HG02970 (cell line): ENCODE results near the gene TRIO.

Experiments
- ATAC-seq: cut with Tn5 transposase; IDR thresholded peaks from one replicate; pipeline ENCODE4 v1.9.1; 2021; ENCODE audit warnings: mild to moderate bottlenecking, moderate library complexity, moderate number of reproducible peaks; ENCODE audit not compliant: unreplicated experiment, low FRiP score

The TRIO gene

DNA sequence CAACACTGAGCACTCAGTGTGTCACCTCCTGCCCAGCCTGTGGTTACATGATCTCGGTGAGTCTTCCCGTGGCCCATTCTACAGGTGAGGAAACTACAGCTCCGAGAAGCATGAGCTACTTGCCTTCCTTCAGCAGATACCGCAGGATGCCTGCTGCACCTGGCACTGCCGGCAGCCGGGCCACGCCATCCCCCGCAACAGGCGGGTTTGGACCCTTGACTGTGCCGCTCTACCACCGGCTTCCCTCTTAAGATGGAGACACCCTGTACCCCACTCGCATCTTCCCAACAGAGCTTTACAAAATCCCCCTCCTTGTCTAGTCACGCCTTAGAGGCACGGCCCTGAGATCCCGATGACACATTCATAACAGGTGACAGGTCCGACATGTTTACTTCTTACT, 363.5 kb downstream of the TRIO start:
- no peak for ATAC-seq

DNA sequence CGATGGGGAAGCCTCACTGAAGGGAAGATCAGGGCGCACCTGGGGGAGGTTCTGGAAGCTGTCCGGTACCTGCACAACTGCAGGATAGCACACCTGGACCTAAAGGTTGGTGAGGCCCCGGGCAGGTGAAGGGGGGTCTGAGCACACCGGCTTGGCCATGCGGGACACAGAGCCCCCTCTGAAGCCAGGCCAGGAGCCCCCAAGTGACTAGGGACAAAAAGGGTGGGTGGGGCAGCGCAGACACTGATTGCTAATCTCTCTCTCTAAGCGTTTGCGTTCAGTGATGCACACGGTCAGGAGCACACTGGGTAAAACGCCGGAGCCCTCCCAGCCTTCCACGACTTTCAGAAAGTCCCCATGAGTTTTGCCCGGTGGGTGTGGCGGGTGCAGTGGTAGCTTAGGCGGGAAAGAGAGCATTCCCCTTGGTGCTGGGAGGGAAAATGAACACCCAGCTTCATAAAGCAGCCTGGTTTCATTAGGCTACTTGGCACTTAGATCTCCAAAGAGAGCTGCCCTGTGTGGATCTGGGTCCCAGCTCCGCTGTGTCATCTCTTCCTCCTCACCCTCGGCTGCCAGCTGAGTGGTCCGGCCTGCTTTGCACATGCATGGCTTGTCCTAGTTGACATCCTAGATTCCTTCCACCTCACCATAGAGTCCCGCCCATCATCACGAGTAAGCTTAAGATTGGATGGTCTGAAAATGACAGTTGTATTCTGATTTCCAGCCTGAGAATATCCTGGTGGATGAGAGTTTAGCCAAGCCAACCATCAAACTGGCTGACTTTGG, 364.2 kb downstream of the TRIO start:
- no peak for ATAC-seq

DNA sequence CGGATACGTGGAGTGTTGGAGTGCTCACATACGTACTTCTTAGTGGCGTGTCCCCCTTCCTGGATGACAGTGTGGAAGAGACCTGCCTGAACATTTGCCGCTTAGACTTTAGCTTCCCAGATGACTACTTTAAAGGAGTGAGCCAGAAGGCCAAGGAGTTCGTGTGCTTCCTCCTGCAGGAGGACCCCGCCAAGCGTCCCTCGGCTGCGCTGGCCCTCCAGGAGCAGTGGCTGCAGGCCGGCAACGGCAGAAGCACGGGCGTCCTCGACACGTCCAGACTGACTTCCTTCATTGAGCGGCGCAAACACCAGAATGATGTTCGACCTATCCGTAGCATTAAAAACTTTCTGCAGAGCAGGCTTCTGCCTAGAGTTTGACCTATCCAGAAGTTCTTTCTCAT, 364.9 kb downstream of the TRIO start:
- ATAC-seq, result no peak

DNA sequence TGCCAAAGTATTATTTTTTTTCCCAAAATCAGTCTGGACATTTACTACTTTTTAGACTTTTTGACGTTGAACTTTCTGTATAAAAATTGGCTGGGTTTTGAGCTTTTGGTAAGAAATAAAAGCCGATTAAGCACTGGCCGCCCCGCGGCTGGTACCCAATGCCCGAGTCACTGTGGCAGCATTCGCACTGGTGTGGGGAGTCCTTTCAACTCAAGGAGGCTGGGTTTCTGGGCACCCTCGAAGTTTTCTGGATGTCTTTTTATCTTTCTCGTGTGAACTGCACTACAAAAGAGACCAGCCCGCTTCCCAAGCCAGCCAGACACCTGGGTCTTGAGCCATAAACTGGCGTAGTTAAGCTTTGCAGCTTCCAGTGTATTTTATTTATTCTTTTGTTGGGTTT, 366.4 kb downstream of the TRIO start:
- ATAC-seq, result no peak

DNA sequence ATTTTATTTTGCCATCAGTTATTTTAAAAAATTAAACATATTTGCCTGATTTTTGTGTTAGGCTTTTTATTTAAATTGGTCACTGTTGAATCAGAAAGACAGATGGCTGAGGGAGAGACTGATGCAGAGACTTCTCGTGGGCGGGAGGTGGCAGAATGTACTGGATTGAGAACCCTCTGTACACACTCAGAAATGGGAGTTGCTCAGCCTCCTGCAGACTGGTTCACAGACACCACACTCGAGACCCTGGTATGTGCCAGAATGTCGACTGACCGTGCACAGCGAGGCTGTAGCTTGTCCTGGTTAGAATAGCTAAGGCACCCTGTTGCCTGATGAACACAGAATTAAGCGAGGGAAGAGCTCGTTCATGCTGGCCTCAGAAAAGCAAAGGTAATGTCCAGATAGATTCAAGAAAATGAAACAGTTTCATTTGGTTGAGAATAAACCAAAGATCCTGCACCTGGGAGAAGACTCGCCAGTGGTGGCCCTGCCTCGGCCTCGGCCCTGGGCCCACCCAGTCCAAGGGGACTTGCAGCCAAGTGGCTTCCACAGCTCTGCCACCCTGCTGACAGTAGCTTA, 367.1 kb downstream of the TRIO start:
- no peak for ATAC-seq

DNA sequence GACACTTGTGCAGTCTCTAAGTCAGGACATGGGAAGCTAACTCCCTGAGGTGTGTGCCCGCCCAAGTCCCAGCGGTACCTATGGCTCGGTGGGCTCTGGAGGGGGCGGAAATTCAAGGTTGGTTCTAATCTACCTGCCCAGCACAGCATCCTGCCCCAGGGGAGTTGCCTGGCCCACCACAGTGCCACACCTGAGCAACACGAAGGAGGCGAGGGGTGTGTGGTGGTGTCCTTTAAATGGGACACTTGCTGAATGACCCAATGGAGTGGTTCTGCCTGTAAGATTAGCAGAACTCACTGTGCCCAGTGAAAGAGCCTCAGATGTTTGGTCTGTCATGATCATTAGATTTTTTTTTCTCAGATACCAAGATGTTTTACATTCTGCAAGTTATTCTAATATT, 367.7 kb downstream of the TRIO start:
- ATAC-seq, result no peak

DNA sequence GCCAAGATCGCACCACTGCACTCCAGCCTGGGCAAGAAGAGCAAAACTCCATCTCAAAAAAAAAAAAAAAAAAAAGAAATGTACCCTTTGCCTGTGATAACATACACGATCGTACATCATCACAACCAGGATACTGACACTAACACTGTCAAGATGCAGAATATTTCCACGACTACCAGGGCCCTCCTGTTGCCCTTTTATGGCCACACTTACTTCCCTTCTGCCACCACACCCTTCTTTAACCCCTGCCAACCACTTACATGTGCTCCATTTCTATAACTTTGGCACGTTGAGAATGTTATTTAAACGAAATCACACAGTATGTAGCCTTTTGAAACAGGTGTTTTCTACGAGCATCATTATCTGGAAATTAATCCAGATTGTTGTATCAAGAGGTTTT, 369.4 kb downstream of the TRIO start:
- ATAC-seq, result no peak

DNA sequence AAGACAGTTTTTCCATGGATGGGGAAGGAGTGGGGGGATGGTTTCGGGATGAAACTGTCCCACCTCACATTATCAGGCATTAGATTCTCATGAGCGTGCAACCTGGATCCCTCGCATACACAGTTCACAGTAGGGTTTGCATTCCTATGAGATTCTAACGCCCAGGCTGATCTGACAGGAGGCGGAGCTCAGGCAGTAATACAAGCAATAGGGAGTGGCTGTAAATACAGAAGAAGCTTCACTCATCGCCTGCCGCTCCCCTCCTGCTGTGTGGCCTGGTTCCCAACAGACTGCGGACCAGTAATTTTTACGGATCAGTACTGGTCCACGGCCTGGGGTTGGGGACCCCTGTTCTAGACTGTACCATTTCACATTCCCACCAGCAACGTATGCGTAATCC, 370.1 kb downstream of the TRIO start:
- no peak for ATAC-seq

DNA sequence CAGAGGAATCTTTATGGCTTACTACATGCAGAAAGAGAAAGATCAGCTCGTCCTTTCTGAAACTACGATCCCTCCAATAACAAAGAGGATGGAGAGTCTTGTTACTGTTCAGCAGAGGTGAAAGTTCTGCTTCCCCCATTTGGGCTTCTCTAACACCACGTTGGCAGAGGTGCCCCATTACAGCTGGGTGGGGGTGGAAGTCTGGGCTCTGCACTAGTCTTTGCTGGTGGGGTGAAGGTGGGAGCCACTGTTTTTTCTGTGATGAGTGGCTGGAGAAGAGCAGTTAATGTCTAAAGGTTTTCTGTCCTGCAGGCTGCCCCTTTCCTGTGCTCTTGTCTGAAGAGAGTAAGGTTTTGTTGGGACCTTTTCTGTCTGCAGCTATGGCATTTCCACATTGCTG, 373.8 kb downstream of the TRIO start:
- no peak for ATAC-seq

DNA sequence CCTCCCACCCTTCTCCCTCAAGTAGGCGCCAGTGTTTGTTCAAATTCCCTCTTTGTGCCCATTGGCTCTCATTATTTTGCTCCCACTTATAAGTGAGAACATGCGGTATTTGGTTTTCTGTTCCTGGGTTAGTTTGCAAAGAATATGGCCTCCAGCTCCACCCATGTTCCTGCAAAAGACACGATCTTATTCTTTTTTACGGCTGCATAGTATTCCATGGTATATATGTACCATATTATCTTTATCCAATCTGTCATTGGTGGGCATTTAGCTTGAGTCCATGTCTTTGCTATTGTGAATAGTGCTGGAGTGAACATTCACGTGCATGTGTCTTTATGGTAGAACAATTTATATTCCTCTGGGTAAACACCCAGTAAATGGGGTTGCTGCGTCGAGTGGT, 375.5 kb downstream of the TRIO start:
- no peak for ATAC-seq

DNA sequence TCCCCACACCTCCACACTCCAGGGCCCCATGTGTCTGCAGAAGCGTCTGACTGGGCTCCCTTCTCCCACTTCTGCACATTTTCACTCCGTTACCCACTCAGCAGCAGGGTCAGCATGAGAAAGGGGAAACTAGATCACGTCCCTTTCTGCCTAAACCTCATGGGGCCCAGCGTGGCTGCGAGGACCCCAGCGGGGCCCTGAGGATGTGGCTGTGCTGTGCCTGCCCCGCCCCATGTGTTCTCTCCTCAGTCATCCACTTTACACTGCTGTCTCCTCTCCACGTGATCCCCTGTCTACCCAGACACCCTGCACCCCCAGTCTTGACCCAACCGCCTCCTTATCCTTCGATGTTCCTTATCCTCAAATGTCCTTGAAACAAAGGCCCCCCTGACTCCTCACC, 378.6 kb downstream of the TRIO start:
- no peak for ATAC-seq

DNA sequence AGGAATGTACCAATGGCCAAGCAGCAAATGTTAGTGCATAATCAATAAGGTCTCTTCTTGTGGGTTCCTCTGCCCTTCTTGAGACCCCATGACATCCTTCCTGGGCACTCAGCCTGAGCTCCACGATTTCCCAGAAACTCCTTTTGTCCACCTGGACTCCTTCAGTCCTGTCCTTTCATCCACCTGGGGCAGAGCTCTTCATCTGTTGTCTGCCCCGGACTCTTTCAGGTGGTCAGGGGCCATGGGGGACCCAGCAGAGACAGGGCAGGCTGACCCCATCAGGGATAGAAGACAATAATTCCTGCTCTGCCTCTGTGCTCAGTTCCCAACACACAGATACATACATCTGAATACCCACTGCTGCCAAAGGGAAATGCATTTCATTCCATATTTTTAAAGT, 379.6 kb downstream of the TRIO start:
- ATAC-seq, result no peak

DNA sequence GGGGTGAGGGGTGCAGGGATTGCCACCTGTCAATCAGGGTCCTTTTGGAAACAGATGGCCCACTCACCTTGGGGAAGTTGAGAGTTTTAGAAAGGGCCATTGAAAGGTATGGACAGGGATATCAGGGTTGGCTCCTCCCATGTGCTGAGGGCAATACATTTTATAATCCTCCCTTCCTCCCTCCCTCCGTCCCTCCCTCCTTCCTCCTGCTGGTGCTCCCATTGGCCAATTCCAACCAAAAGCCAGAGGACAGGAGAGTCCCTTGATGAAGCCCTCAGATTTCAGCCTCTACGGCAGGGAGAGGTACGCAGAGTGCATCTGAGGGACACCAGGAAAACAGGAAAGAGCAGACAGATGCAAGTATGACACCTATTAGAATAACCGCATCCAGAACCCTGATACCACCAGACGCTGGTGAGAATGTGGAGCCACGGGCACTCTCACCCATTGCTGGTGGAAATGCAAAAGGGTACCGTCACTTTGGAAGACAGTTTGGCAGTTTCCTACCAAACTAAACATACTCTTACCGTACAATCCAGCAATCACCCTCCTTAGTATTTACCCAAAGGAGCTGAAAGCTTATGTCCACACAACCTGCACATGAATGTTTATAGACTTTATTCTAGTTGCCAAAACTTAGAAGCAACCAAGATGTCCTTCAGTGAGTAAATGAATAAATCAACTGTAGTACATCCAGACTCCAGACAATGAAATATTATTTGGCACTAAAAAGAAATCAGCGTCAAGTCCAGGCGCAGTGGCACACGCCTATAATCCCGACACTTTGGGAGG, 380.3 kb downstream of the TRIO start:
- no peak for ATAC-seq

DNA sequence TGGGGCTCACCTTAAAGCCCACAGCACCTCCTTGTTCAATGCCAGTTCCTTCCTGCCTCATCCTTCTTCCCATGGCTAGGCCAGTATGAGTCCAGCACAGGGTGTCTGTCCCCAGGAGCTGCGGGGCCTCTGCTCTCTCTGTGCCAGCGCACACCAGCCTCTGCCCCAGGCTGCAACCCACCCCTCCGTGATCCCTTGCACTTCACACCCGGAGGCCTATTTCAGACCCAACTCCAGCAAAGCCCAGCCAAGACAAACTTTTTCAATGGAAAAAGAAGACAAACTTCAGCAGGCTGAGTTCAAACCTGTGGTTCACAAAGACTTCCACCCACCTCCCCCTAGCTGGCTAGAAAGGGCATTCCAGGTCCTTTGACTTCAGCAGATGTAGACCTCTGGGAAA, 382.3 kb downstream of the TRIO start:
- ATAC-seq, result no peak

DNA sequence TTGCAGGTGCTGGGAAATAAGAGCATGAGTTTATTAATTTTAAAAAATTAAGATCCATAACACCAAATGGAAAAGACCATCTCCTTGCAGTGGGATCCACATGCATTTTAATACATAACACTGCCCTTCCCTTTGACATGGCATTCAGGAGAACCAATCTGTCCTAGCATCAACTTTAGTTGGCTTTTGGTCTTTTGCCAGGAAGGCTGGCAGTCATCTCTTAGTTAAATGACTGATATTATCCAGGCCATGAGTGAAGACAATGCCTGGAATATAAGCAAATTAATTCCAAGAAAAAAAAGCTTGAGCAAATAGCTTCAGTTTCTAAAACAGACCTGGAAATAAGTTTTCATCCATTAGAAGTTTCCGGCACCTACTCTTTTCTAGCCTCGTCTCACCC, 383.4 kb downstream of the TRIO start:
- no peak for ATAC-seq

DNA sequence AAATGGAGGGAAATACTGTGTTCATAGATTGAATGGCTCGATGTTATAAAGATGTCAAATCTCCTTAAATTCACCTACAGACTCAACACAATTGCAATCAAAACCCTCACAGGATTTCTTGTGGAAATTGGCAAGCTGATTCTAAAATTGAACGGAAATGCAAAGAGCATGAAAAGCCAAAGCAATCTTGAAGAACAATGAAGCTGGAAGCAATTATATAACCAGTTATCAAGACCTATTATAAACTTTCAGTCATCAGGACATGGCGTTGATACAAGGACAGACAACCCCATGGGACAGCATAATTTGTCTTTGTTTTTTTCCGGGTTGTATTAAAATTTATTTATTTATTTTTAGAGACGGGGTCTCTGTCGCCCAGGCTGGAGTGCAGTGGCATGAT, 385.0 kb downstream of the TRIO start:
- no peak for ATAC-seq

DNA sequence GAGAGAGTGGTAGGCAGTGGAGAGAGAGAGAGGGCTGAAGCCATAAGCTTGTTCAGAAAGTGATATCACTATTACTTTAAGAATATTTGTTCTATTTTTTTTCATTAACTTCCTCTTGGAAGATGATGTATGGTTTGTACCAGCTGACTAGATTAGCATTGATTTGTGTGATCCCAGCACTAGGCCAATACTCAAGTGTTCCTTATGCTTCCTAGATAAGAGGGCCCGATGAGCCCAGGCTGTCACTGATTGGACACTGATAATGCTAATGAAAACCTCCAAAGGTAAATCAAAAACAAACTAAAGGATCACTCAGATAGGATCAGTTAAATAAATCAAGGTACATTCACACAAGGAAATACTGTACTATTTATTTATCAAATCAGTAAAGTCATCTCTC, 385.8 kb downstream of the TRIO start:
- ATAC-seq, result no peak

DNA sequence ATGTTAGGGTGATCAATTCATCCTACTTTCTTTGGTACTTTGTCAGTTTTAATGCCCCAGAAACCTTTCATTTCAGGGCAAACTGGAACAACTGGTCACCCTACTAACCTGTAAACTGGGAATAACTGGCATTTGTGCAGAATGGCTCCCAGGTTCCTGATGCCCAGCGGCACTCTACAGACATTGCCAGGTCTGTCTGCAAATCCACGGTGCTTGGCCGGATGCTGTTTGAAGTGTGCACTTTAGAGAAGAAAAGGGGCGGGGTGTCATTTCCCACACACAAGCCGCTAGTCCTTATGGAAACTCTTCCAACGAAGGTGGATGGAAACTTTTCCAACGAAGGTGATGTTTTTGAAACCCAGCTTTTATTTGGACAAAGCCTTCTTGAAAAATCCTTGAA, 388.5 kb downstream of the TRIO start:
- ATAC-seq, result no peak

DNA sequence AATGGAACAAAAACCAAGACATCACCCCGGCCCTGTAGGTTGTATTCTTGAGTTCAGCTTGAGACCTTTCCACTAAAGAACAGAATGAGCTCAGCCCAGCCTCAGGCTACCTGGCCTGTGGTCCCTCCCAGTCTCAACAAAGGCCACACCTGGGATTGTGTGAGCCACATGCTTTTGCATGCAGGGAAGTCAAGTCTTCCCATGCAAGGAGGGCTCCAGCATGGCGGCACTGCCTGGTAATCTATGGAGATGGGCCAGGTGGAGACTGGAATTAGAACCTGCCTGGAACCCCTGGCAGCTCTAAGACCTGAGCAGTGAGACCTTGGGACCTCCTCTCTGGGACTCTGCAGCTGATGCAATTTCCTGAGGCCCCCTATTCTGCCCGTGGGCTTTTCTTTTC, 389.0 kb downstream of the TRIO start:
- ATAC-seq, result no peak

DNA sequence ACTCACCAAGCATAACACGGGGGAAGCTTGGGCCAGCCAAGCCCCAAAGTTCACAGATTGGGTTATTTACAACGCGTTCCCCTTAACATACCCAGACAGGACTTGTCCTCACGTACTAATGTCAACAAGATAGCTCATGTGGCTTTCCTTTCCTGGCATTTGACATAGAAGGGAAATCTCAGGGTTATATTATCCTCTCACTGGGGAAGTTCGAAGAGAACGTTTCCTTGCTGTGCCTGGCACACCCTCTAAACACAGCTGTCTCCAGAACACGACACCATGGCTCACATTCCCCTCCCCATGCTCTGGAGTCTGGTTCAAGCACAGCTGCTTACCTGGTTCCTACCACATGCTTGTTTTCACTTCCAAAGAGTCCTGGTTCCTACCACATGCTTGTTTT, 391.6 kb downstream of the TRIO start:
- no peak for ATAC-seq

DNA sequence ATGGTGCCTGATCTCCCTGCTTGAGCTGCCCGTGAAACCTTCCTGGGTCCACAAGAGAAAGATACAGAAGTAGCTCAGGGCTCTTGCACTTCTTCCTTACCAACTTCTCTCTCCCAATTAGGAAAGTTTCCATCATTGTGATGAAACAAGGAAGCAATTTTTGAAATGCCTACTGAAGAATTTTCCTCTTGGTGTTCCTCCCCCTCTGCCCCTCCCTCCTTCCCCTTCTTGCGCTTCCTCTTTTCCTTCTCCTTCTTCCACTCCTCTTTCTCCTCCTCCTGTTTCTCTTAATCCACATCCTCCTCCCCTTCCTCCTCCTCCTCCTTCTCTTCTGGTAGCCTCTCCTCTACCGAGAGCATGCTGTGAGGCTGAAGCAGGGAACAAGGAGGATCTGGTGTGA, 402.2 kb downstream of the TRIO start:
- no peak for ATAC-seq

DNA sequence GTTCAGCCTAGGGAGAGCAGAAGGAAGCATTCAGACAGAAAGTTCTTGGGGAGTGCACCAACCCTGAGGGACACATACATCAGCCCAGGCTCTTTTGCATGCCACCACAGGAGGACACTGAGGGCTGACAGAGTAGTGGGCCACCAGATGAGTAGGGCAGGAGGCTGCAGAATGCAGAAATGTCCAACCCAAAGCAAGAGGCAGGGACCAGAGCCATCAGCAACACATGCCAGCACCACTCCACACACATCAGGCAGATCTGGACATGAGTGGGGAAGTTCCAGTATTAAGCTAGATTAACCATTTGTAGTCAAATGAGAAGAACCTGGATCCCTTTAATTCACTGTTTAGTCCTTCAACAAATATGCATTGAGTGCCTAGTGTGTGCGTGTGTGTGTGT, 402.7 kb downstream of the TRIO start:
- ATAC-seq, result no peak
